Endothelial cell of umbilical vein (primary cell): ENCODE data around the gene HSD17B8.

Source experiments
- CTCF ChIP-seq, 2 donors: IDR thresholded peaks; 1 replicate in 1 of 2; 2 replicates in 1 of 2; pipeline ENCODE4 v1.5.1; 2011; ENCODE audit warnings: low read length in 2 of 2, mild to moderate bottlenecking in 2 of 2, moderate library complexity in 2 of 2, control low read depth in 1 of 2, inconsistent platforms in 1 of 2, low read depth in 1 of 2; ENCODE audit not compliant: insufficient read depth in 1 of 2; ENCODE audit errors: extremely low read depth in 1 of 2
- POLR2A ChIP-seq: IDR thresholded peaks from 2 replicates; pipeline ENCODE4 v1.6.1; 2012; ENCODE audit warnings: low read depth, mild to moderate bottlenecking, control low read depth, low read length

DNA sequence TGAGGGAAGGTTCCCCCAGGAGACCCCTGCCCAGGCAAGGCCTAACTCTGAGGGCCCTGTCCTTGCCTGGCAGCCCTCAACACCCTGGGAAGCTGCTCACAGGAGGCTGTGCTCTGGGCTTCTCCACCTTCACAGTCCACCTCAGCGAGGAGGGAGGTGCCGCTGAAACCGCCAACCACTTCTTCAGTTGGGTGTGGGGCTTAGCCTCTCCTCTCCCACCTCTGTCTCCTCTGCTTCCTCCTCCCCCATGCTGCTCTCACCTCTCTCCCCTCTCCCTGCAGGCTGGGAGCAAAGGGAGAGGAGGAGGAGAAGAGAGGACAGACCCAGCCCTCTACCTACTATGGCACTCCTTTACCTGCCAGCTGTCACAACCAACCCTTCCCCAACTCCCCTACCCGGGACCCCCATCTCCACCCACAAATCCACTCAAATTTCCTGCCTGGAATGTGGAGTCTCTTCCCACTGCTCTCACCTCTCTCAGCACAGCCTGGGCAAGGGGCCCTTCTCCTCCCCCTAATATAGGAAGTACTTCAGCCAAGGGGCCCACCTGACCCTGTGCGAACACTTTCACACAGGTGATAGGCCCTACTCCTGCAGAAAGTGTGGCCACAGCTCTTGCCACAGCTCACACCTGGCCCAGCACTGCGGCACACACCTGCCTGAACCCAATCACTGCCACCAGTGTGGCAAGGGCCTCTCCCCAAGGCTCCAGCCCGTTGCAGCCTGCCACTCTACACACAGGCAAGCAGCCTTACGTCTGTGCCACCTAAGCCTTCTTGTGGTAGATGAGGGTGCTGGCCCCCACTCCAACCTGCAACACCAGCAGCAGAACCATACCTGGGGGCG is 11.0 kb downstream of the HSD17B8 start:
- no peak for TF ChIP-seq POLR2A
- TF ChIP-seq CTCF (IDR thresholded peaks at IDR 0.05; ENCODE audit: extremely low read depth in 1 of 2, insufficient read depth in 1 of 2, low read depth in 1 of 2, low read length in 2 of 2): no peak
